ENCODE measurements around the gene CSRNP3.
A peak's percentile ranks its signal among the peaks of the same experiment; 100 is the strongest.

Gene CSRNP3

DNA sequence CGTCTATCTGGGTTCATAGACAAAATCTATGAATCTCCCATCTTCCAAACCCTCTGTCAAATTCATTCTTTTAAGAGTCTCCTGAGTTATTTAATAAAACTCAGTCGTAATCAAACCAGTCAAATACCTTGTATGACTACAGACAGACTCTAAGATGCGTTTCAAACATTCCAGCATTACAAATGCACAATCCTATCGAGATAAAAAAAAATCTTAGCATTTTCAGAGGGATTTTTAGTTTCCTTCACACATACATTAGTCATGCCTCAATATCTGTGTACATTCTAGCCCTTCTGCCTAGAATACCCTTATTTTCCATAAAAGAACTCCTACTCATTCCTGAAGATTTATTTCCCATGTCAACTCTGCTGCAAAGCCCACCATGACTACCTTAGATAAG is 96.5 kb downstream of the CSRNP3 start:
- CTCF ChIA-PET = interaction anchor here (0.6 kb wide), 1 partner anchor 14 kb away, joined by 3 read pairs; no protein-coding TSS in a partner anchor
- no peak for TF ChIP-seq ARNT (IDR thresholded peaks at IDR 0.05)
- TF ChIP-seq TARDBP (IDR thresholded peaks at IDR 0.05) = no peak
- no peak for TF ChIP-seq SUZ12 (IDR thresholded peaks at IDR 0.05)
- TF ChIP-seq ELF4 (IDR thresholded peaks at IDR 0.05) = no peak
- no peak for TF ChIP-seq CTBP1 (IDR thresholded peaks at IDR 0.05; ENCODE audit: borderline replicate concordance)
- no peak for TF ChIP-seq FOXA1 (IDR thresholded peaks at IDR 0.05)
- TF ChIP-seq L3MBTL2 (conservative IDR thresholded peaks at IDR 0.05) = no peak
- TF ChIP-seq ZNF384 (IDR thresholded peaks at IDR 0.05) = no peak
- no peak for TF ChIP-seq LEF1 (IDR thresholded peaks at IDR 0.05; ENCODE audit: borderline replicate concordance)
- no peak for TF ChIP-seq FOXM1 (IDR thresholded peaks at IDR 0.05; ENCODE audit: borderline replicate concordance)
- no peak for TF ChIP-seq HDGF (IDR thresholded peaks at IDR 0.05; ENCODE audit: borderline replicate concordance)
- no peak for TF ChIP-seq BHLHE40 (IDR thresholded peaks at IDR 0.05; ENCODE audit: borderline replicate concordance)
- TF ChIP-seq, protein P1, sequence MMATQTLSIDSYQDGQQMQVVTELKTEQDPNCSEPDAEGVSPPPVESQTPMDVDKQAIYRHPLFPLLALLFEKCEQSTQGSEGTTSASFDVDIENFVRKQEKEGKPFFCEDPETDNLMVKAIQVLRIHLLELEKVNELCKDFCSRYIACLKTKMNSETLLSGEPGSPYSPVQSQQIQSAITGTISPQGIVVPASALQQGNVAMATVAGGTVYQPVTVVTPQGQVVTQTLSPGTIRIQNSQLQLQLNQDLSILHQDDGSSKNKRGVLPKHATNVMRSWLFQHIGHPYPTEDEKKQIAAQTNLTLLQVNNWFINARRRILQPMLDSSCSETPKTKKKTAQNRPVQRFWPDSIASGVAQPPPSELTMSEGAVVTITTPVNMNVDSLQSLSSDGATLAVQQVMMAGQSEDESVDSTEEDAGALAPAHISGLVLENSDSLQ (IDR thresholded peaks at IDR 0.05) = no peak
- TF ChIP-seq NFRKB (IDR thresholded peaks at IDR 0.05) = no peak
- no peak for TF ChIP-seq FOXK2 (IDR thresholded peaks at IDR 0.05)
- TF ChIP-seq SP1 (IDR thresholded peaks at IDR 0.05) = no peak
- POLR2A ChIA-PET = no interaction called here
- DNase-seq (ENCODE audit: extremely low spot score) = no peak

GRCh38 chr2:165567273-165567672 is 97.8 kb downstream of the CSRNP3 start:
- TF ChIP-seq TARDBP (IDR thresholded peaks at IDR 0.05) (no peak), FOXK2 (IDR thresholded peaks at IDR 0.05) (no peak)
- TF ChIP-seq, protein P1 (IDR thresholded peaks at IDR 0.05) = 0 out of 2 replicates have a peak, but pooled peaks have one; percentile 39
- ChIA-PET CTCF (no interaction called here), POLR2A (no interaction called here)
- DNase-seq (ENCODE audit: extremely low spot score) = no peak

- DNase-seq (ENCODE audit: extremely low spot score) = no peak
- ChIA-PET CTCF (interaction anchor here (0.8 kb wide), 1 partner anchor 49 kb away, joined by 3 read pairs; no protein-coding TSS in a partner anchor), POLR2A (no interaction called here)
- TF ChIP-seq FOXA1 (IDR thresholded peaks at IDR 0.05) (no peak), LEF1 (IDR thresholded peaks at IDR 0.05; ENCODE audit: borderline replicate concordance) (no peak), L3MBTL2 (conservative IDR thresholded peaks at IDR 0.05) (no peak), CTBP1 (IDR thresholded peaks at IDR 0.05; ENCODE audit: borderline replicate concordance) (no peak), ZNF384 (IDR thresholded peaks at IDR 0.05) (no peak), SUZ12 (IDR thresholded peaks at IDR 0.05) (no peak), HDGF (IDR thresholded peaks at IDR 0.05; ENCODE audit: borderline replicate concordance) (no peak), ARNT (IDR thresholded peaks at IDR 0.05) (no peak), BHLHE40 (IDR thresholded peaks at IDR 0.05; ENCODE audit: borderline replicate concordance) (no peak), NFRKB (IDR thresholded peaks at IDR 0.05) (no peak), TARDBP (IDR thresholded peaks at IDR 0.05) (no peak), SP1 (IDR thresholded peaks at IDR 0.05) (no peak), FOXM1 (IDR thresholded peaks at IDR 0.05; ENCODE audit: borderline replicate concordance) (no peak)
Measured at GRCh38 chr2:165568361-165568760, 98.9 kb downstream of the CSRNP3 start.

GRCh38 chr2:165571477-165571876 is 102.0 kb downstream of the CSRNP3 start:
- POLR2A ChIA-PET = no interaction called here
- TF ChIP-seq LEF1 (IDR thresholded peaks at IDR 0.05; ENCODE audit: borderline replicate concordance) = no peak
- TF ChIP-seq NFRKB (IDR thresholded peaks at IDR 0.05) = no peak
- TF ChIP-seq FOXA1 (IDR thresholded peaks at IDR 0.05) = no peak
- TF ChIP-seq ZNF384 (IDR thresholded peaks at IDR 0.05) = no peak
- no peak for TF ChIP-seq L3MBTL2 (conservative IDR thresholded peaks at IDR 0.05)
- no peak for TF ChIP-seq BHLHE40 (IDR thresholded peaks at IDR 0.05; ENCODE audit: borderline replicate concordance)
- no peak for TF ChIP-seq FOXM1 (IDR thresholded peaks at IDR 0.05; ENCODE audit: borderline replicate concordance)
- no peak for TF ChIP-seq FOXK2 (IDR thresholded peaks at IDR 0.05)
- no peak for TF ChIP-seq ARNT (IDR thresholded peaks at IDR 0.05)
- TF ChIP-seq HDGF (IDR thresholded peaks at IDR 0.05; ENCODE audit: borderline replicate concordance) = no peak
- CTCF ChIA-PET = no interaction called here

DNA sequence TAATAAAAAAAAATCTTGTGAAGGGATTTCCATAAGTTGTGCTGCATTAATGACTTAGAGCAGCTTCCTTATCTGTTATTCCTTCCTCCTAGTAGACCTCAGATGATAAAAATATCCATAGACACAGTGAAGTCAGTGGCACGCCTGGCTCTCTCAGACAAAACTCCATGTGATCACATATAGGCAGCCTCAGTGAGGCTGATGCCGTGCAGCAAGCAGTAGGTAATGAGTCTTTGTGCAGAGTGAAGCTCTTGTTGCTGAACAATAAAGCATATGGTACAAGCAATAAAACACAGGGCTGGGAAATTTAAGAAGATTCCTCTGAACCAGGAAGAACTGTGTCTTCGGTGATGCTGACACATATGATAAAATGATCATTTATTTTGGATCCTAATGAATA is 102.7 kb downstream of the CSRNP3 start:
- ChIA-PET CTCF (interaction anchor here (0.6 to 1.2 kb wide), 3 partner anchors 8 to 170 kb away, joined by 3 to 4 read pairs (median 3); no protein-coding TSS in a partner anchor), POLR2A (no interaction called here)
- no peak for TF ChIP-seq SP1 (IDR thresholded peaks at IDR 0.05)
- peak; percentile 44 for DNase-seq (ENCODE audit: extremely low spot score)

More at GRCh38 chr2:165571477-165571876, 102.0 kb downstream of the CSRNP3 start:
- DNase-seq (ENCODE audit: extremely low spot score) = no peak

DNA sequence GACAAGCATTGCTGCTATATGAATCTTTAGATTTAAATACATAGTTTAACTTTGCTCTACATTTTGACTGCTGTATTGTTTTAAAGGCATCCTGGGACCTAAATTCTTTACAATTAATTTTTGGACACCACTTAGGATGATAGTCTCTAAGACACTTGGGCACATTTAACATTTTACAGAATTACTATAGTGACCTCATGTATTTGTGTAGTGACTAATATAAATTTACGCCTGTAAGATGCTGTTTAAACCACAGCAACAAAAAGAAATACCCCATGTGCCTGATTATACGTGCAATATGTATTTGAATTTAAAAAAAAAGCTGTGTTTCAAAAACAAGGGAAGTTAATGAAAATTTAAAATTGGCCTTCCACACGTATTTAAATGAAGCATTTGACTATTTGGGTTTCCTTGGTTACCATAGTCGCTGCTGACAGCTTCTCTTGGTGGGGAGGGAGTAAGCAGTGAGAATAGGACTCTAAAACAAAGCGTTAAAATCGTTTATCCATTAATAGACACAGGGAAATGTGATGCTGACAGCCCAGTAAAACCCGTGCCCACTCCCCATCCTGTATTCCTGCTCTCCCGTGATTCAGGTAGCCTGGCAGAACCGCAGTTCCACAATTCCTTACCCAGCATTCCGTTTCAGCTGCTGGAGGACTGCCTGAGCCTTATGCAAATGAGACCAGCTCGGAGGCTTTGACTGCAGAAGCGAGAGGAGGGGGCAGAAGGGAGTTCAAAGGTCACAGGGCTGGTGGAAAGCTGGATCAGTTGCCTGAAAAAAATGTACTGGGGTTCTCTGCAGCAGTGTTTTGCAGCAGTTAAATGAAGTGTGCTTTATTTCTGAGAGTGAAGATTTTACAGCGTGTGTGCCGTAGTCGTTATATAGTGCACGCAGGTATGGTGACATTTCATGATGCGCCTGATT is 104.3 kb downstream of the CSRNP3 start:
- TF ChIP-seq LEF1 (IDR thresholded peaks at IDR 0.05; ENCODE audit: borderline replicate concordance) (no peak), ARNT (IDR thresholded peaks at IDR 0.05) (no peak), NFRKB (IDR thresholded peaks at IDR 0.05) (no peak), ELF4 (IDR thresholded peaks at IDR 0.05) (no peak), ZNF384 (IDR thresholded peaks at IDR 0.05) (peak; percentile 71; the same call in 1 of the 2 replicates)
- TF ChIP-seq, protein P1 (IDR thresholded peaks at IDR 0.05) = no peak
- DNase-seq (ENCODE audit: extremely low spot score) = peak; percentile 72
- CTCF ChIA-PET = no interaction called here
- POLR2A ChIA-PET = interaction anchor here (1.4 kb wide), 1 partner anchor 126 kb away, joined by 3 read pairs; no protein-coding TSS in a partner anchor

All from HEK293T (cell line).